B cell (primary cell): ENCODE results near the gene DPYSL3.

Experiments
- EZH2 ChIP-seq: IDR thresholded peaks from 2 replicates; pipeline ENCODE4 v1.6.1; 2012; ENCODE audit warnings: borderline replicate concordance, low read depth, mild to moderate bottlenecking, moderate library complexity, low read length; ENCODE audit not compliant: insufficient read depth, poor library complexity, severe bottlenecking
- TF ChIP-seq, protein P1 (sequence below): fragments of 200-600 bp; IDR thresholded peaks from one replicate; pipeline ENCODE4 v1.8.0; 2022; ENCODE audit warnings: antibody characterized with exemption, mild to moderate bottlenecking

DNA sequence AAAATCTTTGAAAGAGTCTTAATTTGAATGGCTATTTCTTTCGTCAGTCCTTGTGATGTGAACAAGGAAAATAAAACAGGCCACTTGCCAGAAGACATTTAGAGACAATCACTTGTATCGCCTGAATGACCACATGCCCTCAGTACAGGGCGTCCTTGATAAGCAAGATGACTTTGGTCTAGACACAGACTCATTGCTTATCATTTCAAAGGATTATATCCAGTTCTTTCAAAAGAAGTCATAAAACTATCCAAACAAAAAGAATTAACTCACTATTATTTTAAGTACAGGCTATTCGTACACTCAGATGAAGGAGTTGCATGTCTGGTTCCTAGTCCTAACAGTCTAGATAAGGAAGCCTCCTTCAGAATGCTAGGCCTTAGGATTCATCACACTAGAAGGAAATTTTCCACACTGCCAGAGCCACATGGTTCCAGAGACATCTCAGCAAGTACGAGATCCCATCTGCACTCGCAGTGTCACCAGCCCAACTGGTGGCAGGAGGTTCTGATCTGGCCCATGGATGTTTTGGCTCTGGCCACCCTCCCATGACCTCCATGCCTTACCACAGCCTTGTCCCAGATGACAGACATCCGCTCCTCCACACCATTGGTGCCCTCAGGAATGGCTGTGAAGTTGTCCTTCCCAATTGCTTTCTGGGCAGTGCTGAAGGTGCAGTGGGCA lies 109.6 kb downstream of the DPYSL3 start:
- TF ChIP-seq, protein P1, sequence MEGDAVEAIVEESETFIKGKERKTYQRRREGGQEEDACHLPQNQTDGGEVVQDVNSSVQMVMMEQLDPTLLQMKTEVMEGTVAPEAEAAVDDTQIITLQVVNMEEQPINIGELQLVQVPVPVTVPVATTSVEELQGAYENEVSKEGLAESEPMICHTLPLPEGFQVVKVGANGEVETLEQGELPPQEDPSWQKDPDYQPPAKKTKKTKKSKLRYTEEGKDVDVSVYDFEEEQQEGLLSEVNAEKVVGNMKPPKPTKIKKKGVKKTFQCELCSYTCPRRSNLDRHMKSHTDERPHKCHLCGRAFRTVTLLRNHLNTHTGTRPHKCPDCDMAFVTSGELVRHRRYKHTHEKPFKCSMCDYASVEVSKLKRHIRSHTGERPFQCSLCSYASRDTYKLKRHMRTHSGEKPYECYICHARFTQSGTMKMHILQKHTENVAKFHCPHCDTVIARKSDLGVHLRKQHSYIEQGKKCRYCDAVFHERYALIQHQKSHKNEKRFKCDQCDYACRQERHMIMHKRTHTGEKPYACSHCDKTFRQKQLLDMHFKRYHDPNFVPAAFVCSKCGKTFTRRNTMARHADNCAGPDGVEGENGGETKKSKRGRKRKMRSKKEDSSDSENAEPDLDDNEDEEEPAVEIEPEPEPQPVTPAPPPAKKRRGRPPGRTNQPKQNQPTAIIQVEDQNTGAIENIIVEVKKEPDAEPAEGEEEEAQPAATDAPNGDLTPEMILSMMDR, result no peak
- TF ChIP-seq EZH2, result no peak
